H9 (cell line): ENCODE data around the gene PFN2. TPM values are rescaled to one million over a fixed set of nuclear protein-coding genes. Genes with fewer than 3 reads are reported as not detected.

Experiments
- DNase-seq: peaks from one replicate; pipeline ENCODE4 v3.0.0-alpha.2; 2017
- H2AFZ ChIP-seq: one replicate; pipeline ENCODE4 v1.6.1; 2013; ENCODE audit warnings: mild to moderate bottlenecking, low read length, control low read depth, moderate library complexity
- H2AK5ac ChIP-seq: 2 replicates; pipeline ENCODE4 v1.6.1; 2013; ENCODE audit warnings: low read length, control low read depth, mixed read lengths; ENCODE audit not compliant: insufficient read length
- H2BK120ac ChIP-seq: one replicate; pipeline ENCODE4 v1.6.1; 2013; ENCODE audit warnings: low read depth, mild to moderate bottlenecking, low read length, control low read depth, inconsistent platforms; ENCODE audit not compliant: poor library complexity, severe bottlenecking
- H2BK12ac ChIP-seq: 2 replicates; pipeline ENCODE4 v1.6.1; 2013; ENCODE audit warnings: low read length, control low read depth, mixed read lengths, low read depth; ENCODE audit not compliant: insufficient read length
- H2BK15ac ChIP-seq: 2 replicates; pipeline ENCODE4 v1.6.1; 2013; ENCODE audit warnings: low read depth, low read length, control low read depth
- H2BK20ac ChIP-seq: one replicate; pipeline ENCODE4 v1.6.1; 2013; ENCODE audit warnings: low read depth, mild to moderate bottlenecking, low read length, control low read depth, inconsistent platforms; ENCODE audit not compliant: poor library complexity, severe bottlenecking
- H2BK5ac ChIP-seq: 2 replicates; pipeline ENCODE4 v1.6.1; 2013; ENCODE audit warnings: low read length, control low read depth, mixed read lengths; ENCODE audit not compliant: insufficient read length
- H3K14ac ChIP-seq: 2 replicates; pipeline ENCODE4 v1.6.1; 2013; ENCODE audit warnings: low read length, control low read depth; ENCODE audit not compliant: insufficient read depth
- H3K18ac ChIP-seq: 2 replicates; pipeline ENCODE4 v1.6.1; 2013; ENCODE audit warnings: low read depth, mild to moderate bottlenecking, mixed read lengths, low read length, control low read depth; ENCODE audit not compliant: insufficient read length
- H3K23ac ChIP-seq: 2 replicates; pipeline ENCODE4 v1.6.1; 2013; ENCODE audit warnings: low read length, control low read depth, mixed read lengths, low read depth; ENCODE audit not compliant: insufficient read length
- H3K23me2 ChIP-seq: 2 replicates; pipeline ENCODE4 v1.6.1; 2013; ENCODE audit warnings: low read depth, mild to moderate bottlenecking, mixed read lengths, low read length, control low read depth; ENCODE audit not compliant: insufficient read length, poor library complexity, severe bottlenecking
- H3K27ac ChIP-seq: 2 replicates; pipeline ENCODE4 v1.5.1; 2013; ENCODE audit warnings: low read length, control low read depth, mixed read lengths, low read depth; ENCODE audit not compliant: insufficient read length
- H3K27me3 ChIP-seq: 2 replicates; pipeline ENCODE4 v1.6.1; 2013; ENCODE audit warnings: low read length, control low read depth, inconsistent platforms; ENCODE audit not compliant: insufficient read depth
- H3K4ac ChIP-seq: 2 replicates; pipeline ENCODE4 v1.6.1; 2013; ENCODE audit warnings: low read depth, mild to moderate bottlenecking, control low read depth, inconsistent platforms, low read length, moderate library complexity
- H3K4me1 ChIP-seq: 2 replicates; pipeline ENCODE4 v1.6.1; 2013; ENCODE audit warnings: low read length, control low read depth, inconsistent platforms; ENCODE audit not compliant: insufficient read depth
- H3K4me2 ChIP-seq: 2 replicates; pipeline ENCODE4 v1.6.1; 2013; ENCODE audit warnings: low read length, control low read depth, mixed read lengths; ENCODE audit not compliant: insufficient read length, insufficient read depth
- H3K56ac ChIP-seq: 2 replicates; pipeline ENCODE4 v1.6.1; 2013; ENCODE audit warnings: low read depth, mild to moderate bottlenecking, mixed read lengths, low read length, control low read depth; ENCODE audit not compliant: insufficient read length
- H3K79me1 ChIP-seq: 2 replicates; pipeline ENCODE4 v1.6.1; 2013; ENCODE audit warnings: low read depth, mild to moderate bottlenecking, moderate library complexity, low read length, control low read depth, inconsistent platforms; ENCODE audit not compliant: insufficient read depth, poor library complexity, severe bottlenecking
- H3K79me2 ChIP-seq: 2 replicates; pipeline ENCODE4 v1.6.1; 2013; ENCODE audit warnings: low read length, control low read depth, inconsistent platforms; ENCODE audit not compliant: insufficient read depth
- H3K9ac ChIP-seq: 2 replicates; pipeline ENCODE4 v1.6.1; 2013; ENCODE audit warnings: low read length, control low read depth, mixed read lengths; ENCODE audit not compliant: insufficient read length; ENCODE audit errors: extremely low read depth
- H3K9me3 ChIP-seq: one replicate; pipeline ENCODE4 v1.6.1; 2013; ENCODE audit warnings: low read depth, low read length, inconsistent platforms; ENCODE audit not compliant: control insufficient read depth
- H3T11ph ChIP-seq: one replicate; pipeline ENCODE4 v1.6.1; 2013; ENCODE audit warnings: mild to moderate bottlenecking, low read length, control low read depth, inconsistent platforms
- H4K20me1 ChIP-seq: one replicate; pipeline ENCODE4 v1.6.1; 2013; ENCODE audit not compliant: control insufficient read depth, insufficient read length, insufficient read depth
- H4K5ac ChIP-seq: 2 replicates; pipeline ENCODE4 v1.6.1; 2013; ENCODE audit warnings: low read depth, mild to moderate bottlenecking, mixed read lengths, low read length, control low read depth; ENCODE audit not compliant: insufficient read length
- H4K8ac ChIP-seq: replicated peaks from 2 replicates; pipeline ENCODE4 v1.6.1; 2013; ENCODE audit warnings: low read length, control low read depth, mixed read lengths, low read depth; ENCODE audit not compliant: insufficient read length
- H4K91ac ChIP-seq: 2 replicates; pipeline ENCODE4 v1.6.1; 2013; ENCODE audit warnings: low read depth, mild to moderate bottlenecking, moderate library complexity, mixed read lengths, low read length, control low read depth; ENCODE audit not compliant: insufficient read length
- H3K27ac Mint-ChIP-seq, 3 experiments: 2 replicates in 2 of 3; 3 replicates in 1 of 3; pipeline ENCODE4 v1.8.0; 2020 to 2021; ENCODE audit warnings: mixed read lengths in 3 of 3, mild to moderate bottlenecking in 1 of 3, moderate library complexity in 1 of 3
- H3K27me3 Mint-ChIP-seq: 2 replicates; pipeline ENCODE4 v1.8.0; 2021; ENCODE audit warnings: low read depth, mild to moderate bottlenecking, moderate library complexity, mixed read lengths
- H3K36me3 Mint-ChIP-seq, 3 experiments: 2 replicates in 2 of 3; 3 replicates in 1 of 3; pipeline ENCODE4 v1.8.0; 2020 to 2021; ENCODE audit warnings: low read depth in 3 of 3, mixed read lengths in 3 of 3; ENCODE audit not compliant: insufficient read depth in 1 of 3
- H3K4me1 Mint-ChIP-seq, 2 experiments: 2 replicates each; pipeline ENCODE4 v1.8.0; 2020; ENCODE audit warnings: mixed read lengths in 2 of 2
- H3K4me3 Mint-ChIP-seq, 2 experiments: 2 replicates in 1 of 2; 3 replicates in 1 of 2; pipeline ENCODE4 v1.8.0; 2020 to 2021; ENCODE audit warnings: mild to moderate bottlenecking in 2 of 2, mixed read lengths in 2 of 2, moderate library complexity in 1 of 2
- H3K9me3 Mint-ChIP-seq, 2 experiments: 2 replicates in 1 of 2; 3 replicates in 1 of 2; pipeline ENCODE4 v1.8.0; 2020; ENCODE audit warnings: mild to moderate bottlenecking in 2 of 2, mixed read lengths in 2 of 2, moderate library complexity in 1 of 2
- total RNA-seq: library from RNA; stranded (reverse); gene quantifications from 2 replicates; pipeline ENCODE4 v1.2.1, GENCODE V29; 2021
- TF ChIP-seq, protein P1 (sequence below): fragments of 200-600 bp; sonication (generic); conservative IDR thresholded peaks from 3 replicates; pipeline ENCODE4 v1.8.0; 2021; ENCODE audit warnings: antibody characterized with exemption, mild to moderate bottlenecking

Gene PFN2
- total RNA-seq, 1 experiment from 2014 or later, result 174 TPM

GRCh38 chr3:150000641-150001040, 29.9 kb upstream of the PFN2 start:
- no peaks in the 10 kb centered on the region for H3K4me1 ChIP-seq
- H3K23me2 ChIP-seq, result no peaks in the 10 kb centered on the region
- H3K9me3 ChIP-seq, result no peaks in the 10 kb centered on the region
- H3K4ac ChIP-seq, result no peak overlapping the region
- Mint-ChIP-seq H3K9me3 (peaks cover 0 to 2% of the 10 kb centered on the region in 2 experiments; a peak in 3 of 5 replicates), H3K27me3 (no peaks in the 10 kb centered on the region), H3K36me3 (no peaks in the 10 kb centered on the region), H3K4me1 (no peaks in the 10 kb centered on the region), H3K4me3 (no peak overlapping the region), H3K27ac (no peak overlapping the region)
- no peak overlapping the region for H3K56ac ChIP-seq
- no peak overlapping the region for H2BK5ac ChIP-seq
- no peak overlapping the region for H3K9ac ChIP-seq
- no peak overlapping the region for H3K23ac ChIP-seq
- H4K20me1 ChIP-seq, result no peaks in the 10 kb centered on the region
- no peak overlapping the region for H3K18ac ChIP-seq
- no peak overlapping the region for H4K91ac ChIP-seq
- H2BK15ac ChIP-seq, result no peak overlapping the region
- H2BK120ac ChIP-seq, result no peak overlapping the region
- no peak overlapping the region for H2BK12ac ChIP-seq
- no peak overlapping the region for H3K14ac ChIP-seq
- no peak overlapping the region for H4K8ac ChIP-seq
- H3K79me1 ChIP-seq, result no peaks in the 10 kb centered on the region
- no peak overlapping the region for H2AK5ac ChIP-seq
- no peak for DNase-seq
- no peak overlapping the region for H3T11ph ChIP-seq
- no peak overlapping the region for H3K4me2 ChIP-seq
- H3K27me3 ChIP-seq, result no peaks in the 10 kb centered on the region
- H4K5ac ChIP-seq, result no peak overlapping the region
- no peak overlapping the region for H3K27ac ChIP-seq
- no peak overlapping the region for H2AFZ ChIP-seq
- H3K79me2 ChIP-seq, result no peaks in the 10 kb centered on the region
- TF ChIP-seq, protein P1, sequence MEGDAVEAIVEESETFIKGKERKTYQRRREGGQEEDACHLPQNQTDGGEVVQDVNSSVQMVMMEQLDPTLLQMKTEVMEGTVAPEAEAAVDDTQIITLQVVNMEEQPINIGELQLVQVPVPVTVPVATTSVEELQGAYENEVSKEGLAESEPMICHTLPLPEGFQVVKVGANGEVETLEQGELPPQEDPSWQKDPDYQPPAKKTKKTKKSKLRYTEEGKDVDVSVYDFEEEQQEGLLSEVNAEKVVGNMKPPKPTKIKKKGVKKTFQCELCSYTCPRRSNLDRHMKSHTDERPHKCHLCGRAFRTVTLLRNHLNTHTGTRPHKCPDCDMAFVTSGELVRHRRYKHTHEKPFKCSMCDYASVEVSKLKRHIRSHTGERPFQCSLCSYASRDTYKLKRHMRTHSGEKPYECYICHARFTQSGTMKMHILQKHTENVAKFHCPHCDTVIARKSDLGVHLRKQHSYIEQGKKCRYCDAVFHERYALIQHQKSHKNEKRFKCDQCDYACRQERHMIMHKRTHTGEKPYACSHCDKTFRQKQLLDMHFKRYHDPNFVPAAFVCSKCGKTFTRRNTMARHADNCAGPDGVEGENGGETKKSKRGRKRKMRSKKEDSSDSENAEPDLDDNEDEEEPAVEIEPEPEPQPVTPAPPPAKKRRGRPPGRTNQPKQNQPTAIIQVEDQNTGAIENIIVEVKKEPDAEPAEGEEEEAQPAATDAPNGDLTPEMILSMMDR, result no peak
- H2BK20ac ChIP-seq, result no peak overlapping the region
